Endodermal cell (in vitro differentiated cells): ENCODE measurements around the gene ZBTB17. TPM values are rescaled to one million over a fixed set of nuclear protein-coding genes. Genes with fewer than 3 reads are reported as not detected.

Experiments
- DNase-seq: peaks from one replicate; pipeline ENCODE4 v3.0.0-alpha.2; 2017
- H3K27ac ChIP-seq: 2 replicates; pipeline ENCODE4 v1.5.1; 2013; ENCODE audit warnings: mild to moderate bottlenecking, low read depth, low read length, moderate library complexity
- H3K27me3 ChIP-seq: 2 replicates; pipeline ENCODE4 v1.6.1; 2013; ENCODE audit warnings: mild to moderate bottlenecking, low read length, moderate library complexity; ENCODE audit not compliant: insufficient read depth, control insufficient read depth, poor library complexity, severe bottlenecking
- H3K36me3 ChIP-seq: 2 replicates; pipeline ENCODE4 v1.7.0; 2013; ENCODE audit warnings: mild to moderate bottlenecking, low read length, moderate library complexity; ENCODE audit not compliant: control insufficient read depth, insufficient read depth
- H3K4me1 ChIP-seq: one replicate; pipeline ENCODE4 v1.7.0; 2013; ENCODE audit warnings: low read length; ENCODE audit not compliant: control insufficient read depth, insufficient read depth
- H3K4me3 ChIP-seq: 2 replicates; pipeline ENCODE4 v1.5.1; 2013; ENCODE audit warnings: mild to moderate bottlenecking, low read length, moderate library complexity
- H3K9ac ChIP-seq: 2 replicates; pipeline ENCODE4 v1.6.1; 2013; ENCODE audit warnings: mild to moderate bottlenecking, low read length, moderate library complexity; ENCODE audit not compliant: poor library complexity, severe bottlenecking; ENCODE audit errors: extremely low read depth
- H3K9me3 ChIP-seq: 2 replicates; pipeline ENCODE4 v1.6.1; 2013; ENCODE audit warnings: mild to moderate bottlenecking, low read length, moderate library complexity; ENCODE audit not compliant: control insufficient read depth
- H3K27ac Mint-ChIP-seq: 2 replicates; pipeline ENCODE4 v1.8.0; 2020; ENCODE audit warnings: mixed read lengths
- H3K27me3 Mint-ChIP-seq: 2 replicates; pipeline ENCODE4 v1.8.0; 2021; ENCODE audit warnings: mild to moderate bottlenecking, mixed read lengths; ENCODE audit not compliant: insufficient read depth
- H3K36me3 Mint-ChIP-seq: 2 replicates; pipeline ENCODE4 v1.8.0; 2020; ENCODE audit warnings: low read depth, mixed read lengths
- H3K4me1 Mint-ChIP-seq: 2 replicates; pipeline ENCODE4 v1.8.0; 2020; ENCODE audit warnings: mixed read lengths
- H3K4me3 Mint-ChIP-seq: 2 replicates; pipeline ENCODE4 v1.8.0; 2020; ENCODE audit warnings: mild to moderate bottlenecking, moderate library complexity, mixed read lengths
- H3K9me3 Mint-ChIP-seq: 2 replicates; pipeline ENCODE4 v1.8.0; 2020; ENCODE audit warnings: mild to moderate bottlenecking, mixed read lengths
- CTCF ChIP-seq: fragments of 200-600 bp; sonication (generic); conservative IDR thresholded peaks from 2 replicates; pipeline ENCODE4 v1.5.0; 2021; ENCODE audit warnings: antibody characterized with exemption, mild to moderate bottlenecking
- WGBS, 2 experiments: methylation state at CpG; one replicate each; pipeline versions ENCODE4 v1.1.5 to v1.1.7; 2013; ENCODE audit warnings: missing lambda C conversion rate in 2 of 2, mixed read lengths in 1 of 2; ENCODE audit not compliant: insufficient coverage in 1 of 2, insufficient read length in 1 of 2; 5-methylcytosine and 5-hydroxymethylcytosine counted together
- total RNA-seq, 2 donors: library from RNA; stranded (reverse); fragmentation: NEBNext Ultra II Directional in 1 of 2; extraction: Animal tissue kit (Norgen Biotek cat#: 25700) in 1 of 2; gene quantifications; 2 replicates in 1 of 2; 3 replicates in 1 of 2; pipeline ENCODE4 v1.2.1, GENCODE V29; 2021

ZBTB17 gene
- total RNA-seq, 2 donors from 2014 or later, result 28.0 to 31.7 TPM

GRCh38 chr1:15933684-15934083, 42.2 kb downstream of the ZBTB17 start:
- Histone ChIP-seq H3K4me3 (no peak overlapping the region), H3K9ac (no peak overlapping the region), H3K4me1 (no peaks in the 10 kb centered on the region), H3K27ac (no peak overlapping the region), H3K27me3 (no peaks in the 10 kb centered on the region), H3K9me3 (no peaks in the 10 kb centered on the region), H3K36me3 (peaks cover 91% of the 10 kb centered on the region)
- H3K9me3 Mint-ChIP-seq, result no peaks in the 10 kb centered on the region
- H3K4me3 Mint-ChIP-seq, result no peak overlapping the region
- 96 to 97% methylated on average over 4 to 5 of the region's 5 CpGs for WGBS, 2 experiments
- peaks cover 85% of the 10 kb centered on the region for H3K36me3 Mint-ChIP-seq
- DNase-seq, result no peak
- TF ChIP-seq CTCF, result no peak
- H3K27me3 Mint-ChIP-seq, result no peaks in the 10 kb centered on the region
- no peak overlapping the region for H3K27ac Mint-ChIP-seq
- H3K4me1 Mint-ChIP-seq, result peaks cover 6% of the 10 kb centered on the region

GRCh38 chr1:15932612-15933011, 43.3 kb downstream of the ZBTB17 start:
- peaks cover 92% of the 10 kb centered on the region for H3K36me3 ChIP-seq
- Mint-ChIP-seq H3K36me3 (peaks cover 87% of the 10 kb centered on the region), H3K4me1 (peaks cover 4% of the 10 kb centered on the region), H3K4me3 (no peak overlapping the region), H3K27ac (peak overlapping the region; percentile 60), H3K9me3 (no peaks in the 10 kb centered on the region), H3K27me3 (no peaks in the 10 kb centered on the region)
- DNase-seq, result no peak
- WGBS, 2 experiments, result 91 to 97% methylated on average over 7 to 9 of the region's 9 CpGs
- no peaks in the 10 kb centered on the region for H3K4me1 ChIP-seq
- no peaks in the 10 kb centered on the region for H3K27me3 ChIP-seq
- H3K9me3 ChIP-seq, result no peaks in the 10 kb centered on the region
- H3K27ac ChIP-seq, result no peak overlapping the region
- H3K9ac ChIP-seq, result no peak overlapping the region
- no peak for TF ChIP-seq CTCF
- H3K4me3 ChIP-seq, result no peak overlapping the region

GRCh38 chr1:15931884-15932283, 44.0 kb downstream of the ZBTB17 start:
- H3K36me3 ChIP-seq, result peaks cover 94% of the 10 kb centered on the region
- H3K27ac Mint-ChIP-seq, result no peak overlapping the region

More at GRCh38 chr1:15931884-15932283, 44.0 kb downstream of the ZBTB17 start:
- peaks cover 86% of the 10 kb centered on the region for H3K36me3 Mint-ChIP-seq
- Histone ChIP-seq H3K27ac (no peak overlapping the region), H3K9ac (no peak overlapping the region), H3K4me3 (no peak overlapping the region), H3K4me1 (no peaks in the 10 kb centered on the region), H3K9me3 (no peaks in the 10 kb centered on the region), H3K27me3 (no peaks in the 10 kb centered on the region)
- H3K4me3 Mint-ChIP-seq, result no peak overlapping the region
- no peak for DNase-seq
- H3K9me3 Mint-ChIP-seq, result no peaks in the 10 kb centered on the region
- no peaks in the 10 kb centered on the region for H3K27me3 Mint-ChIP-seq
- 96 to 97% methylated on average over 19 of the region's 19 CpGs for WGBS, 2 experiments
- TF ChIP-seq CTCF, result no peak
- H3K4me1 Mint-ChIP-seq, result no peaks in the 10 kb centered on the region
